WTC11 (cell line): ENCODE data around the gene GUCY1B1. TPM values are rescaled to one million over a fixed set of nuclear protein-coding genes. Genes with fewer than 3 reads are reported as not detected.

Source experiments
- ATAC-seq: fragments of 200-7000 bp; cut with Tn5 transposase; 2 replicates; pipeline ENCODE4 v1.10.0; 2021; ENCODE audit warnings: mild to moderate bottlenecking, moderate library complexity
- CTCF ChIA-PET: fragments of 300-600 bp; sonication (Branson Sonifier 250); formaldehyde crosslinking; loops from one replicate; lab custom pipeline; 2021; ENCODE audit warnings: antibody characterized with exemption; lab: Charles Lee
- POLR2A ChIA-PET: fragments of 350-600 bp; sonication (Branson Sonifier 250); formaldehyde crosslinking; loops from one replicate; lab custom pipeline; 2021; ENCODE audit warnings: antibody characterized with exemption; lab: Charles Lee
- DNase-seq: peaks from one replicate; pipeline ENCODE4 v3.0.0; 2021; ENCODE audit warnings: low spot score
- H3K27ac Mint-ChIP-seq: 2 replicates; pipeline ENCODE4 v1.8.0; 2021; ENCODE audit warnings: mixed read lengths
- H3K27me3 Mint-ChIP-seq: 2 replicates; pipeline ENCODE4 v1.8.0; 2021; ENCODE audit warnings: low read depth, mild to moderate bottlenecking, moderate library complexity, mixed read lengths
- H3K36me3 Mint-ChIP-seq: 2 replicates; pipeline ENCODE4 v1.8.0; 2021; ENCODE audit warnings: mixed read lengths
- H3K4me1 Mint-ChIP-seq: 2 replicates; pipeline ENCODE4 v1.8.0; 2022; ENCODE audit warnings: mixed read lengths
- H3K4me3 Mint-ChIP-seq: 2 replicates; pipeline ENCODE4 v1.8.0; 2021; ENCODE audit warnings: mild to moderate bottlenecking, moderate library complexity, mixed read lengths
- H3K9me3 Mint-ChIP-seq: 2 replicates; pipeline ENCODE4 v1.8.0; 2021; ENCODE audit warnings: mixed read lengths
- CREM ChIP-seq: sonication (generic); formaldehyde crosslinking; IDR thresholded peaks from 2 replicates; pipeline ENCODE4 v1.8.1; 2022; ENCODE audit warnings: mild to moderate bottlenecking, missing genetic modification reagents, moderate library complexity
- EMX1 ChIP-seq: fragments of 250-450 bp; sonication (Bioruptor Pico); IDR thresholded peaks from 2 replicates; pipeline ENCODE4 v1.8.0; 2021; ENCODE audit warnings: mild to moderate bottlenecking
- FOXJ3 ChIP-seq: sonication (generic); formaldehyde crosslinking; IDR thresholded peaks from 2 replicates; pipeline ENCODE4 v1.9.0; 2021; ENCODE audit warnings: missing genetic modification reagents, mild to moderate bottlenecking, borderline replicate concordance
- GRHL2 ChIP-seq: fragments of 250-450 bp; sonication (Bioruptor Pico); IDR thresholded peaks from 2 replicates; pipeline ENCODE4 v1.8.0; 2022; ENCODE audit warnings: mild to moderate bottlenecking, moderate library complexity; ENCODE audit not compliant: insufficient replicate concordance, severe bottlenecking
- IRF2 ChIP-seq: sonication (generic); formaldehyde crosslinking; IDR thresholded peaks from 2 replicates; pipeline ENCODE4 v1.8.0; 2022; ENCODE audit warnings: low read depth, missing genetic modification reagents, borderline replicate concordance
- OVOL2 ChIP-seq: fragments of 250-450 bp; sonication (Bioruptor Pico); IDR thresholded peaks from 2 replicates; pipeline ENCODE4 v1.9.0; 2021; ENCODE audit warnings: mild to moderate bottlenecking, borderline replicate concordance
- ZNF219 ChIP-seq: sonication (generic); formaldehyde crosslinking; IDR thresholded peaks from 2 replicates; pipeline ENCODE4 v1.8.0; 2023; ENCODE audit warnings: missing genetic modification reagents, mild to moderate bottlenecking, borderline replicate concordance
- ZNF416 ChIP-seq: fragments of 250-450 bp; sonication (Bioruptor Pico); IDR thresholded peaks from 2 replicates; pipeline ENCODE4 v1.9.0; 2021; ENCODE audit warnings: mild to moderate bottlenecking, inconsistent platforms
- total RNA-seq: library from RNA; stranded (reverse); gene quantifications from 3 replicates; pipeline ENCODE4 v1.2.3, GENCODE V29; 2021
- TF ChIP-seq, protein P1 (sequence below): sonication (generic); formaldehyde crosslinking; IDR thresholded peaks from 2 replicates; pipeline ENCODE4 v1.8.1; 2022; ENCODE audit warnings: low read depth, missing genetic modification reagents, borderline replicate concordance
- TF ChIP-seq, protein P2 (sequence below): sonication (generic); formaldehyde crosslinking; conservative IDR thresholded peaks from 2 replicates; pipeline ENCODE4 v1.8.1; 2022; ENCODE audit warnings: mild to moderate bottlenecking, missing genetic modification reagents
- TF ChIP-seq, protein P3 (sequence below): fragments of 250-450 bp; sonication (Bioruptor Pico); IDR thresholded peaks from 2 replicates; pipeline ENCODE4 v1.9.0; 2021; ENCODE audit warnings: moderate library complexity, mild to moderate bottlenecking, inconsistent platforms, borderline replicate concordance
- TF ChIP-seq, protein P4 (sequence below): sonication (generic); formaldehyde crosslinking; IDR thresholded peaks from 2 replicates; pipeline ENCODE4 v1.8.0; 2022; ENCODE audit warnings: mild to moderate bottlenecking, missing genetic modification reagents
- TF ChIP-seq, protein P5 (sequence below): fragments of 250-450 bp; sonication (Bioruptor Pico); conservative IDR thresholded peaks from 2 replicates; pipeline ENCODE4 v1.9.0; 2021; ENCODE audit warnings: mild to moderate bottlenecking
- TF ChIP-seq, protein P6 (sequence below): sonication (generic); formaldehyde crosslinking; IDR thresholded peaks from 2 replicates; pipeline ENCODE4 v1.8.1; 2023; ENCODE audit warnings: mild to moderate bottlenecking, moderate library complexity, missing genetic modification reagents
- TF ChIP-seq, protein P7 (sequence below): fragments of 250-450 bp; sonication (Bioruptor Pico); IDR thresholded peaks from 2 replicates; pipeline ENCODE4 v1.9.0; 2021; ENCODE audit warnings: mild to moderate bottlenecking

The GUCY1B1 gene
- total RNA-seq, 1 experiment from 2014 or later = 12.7 TPM

DNA sequence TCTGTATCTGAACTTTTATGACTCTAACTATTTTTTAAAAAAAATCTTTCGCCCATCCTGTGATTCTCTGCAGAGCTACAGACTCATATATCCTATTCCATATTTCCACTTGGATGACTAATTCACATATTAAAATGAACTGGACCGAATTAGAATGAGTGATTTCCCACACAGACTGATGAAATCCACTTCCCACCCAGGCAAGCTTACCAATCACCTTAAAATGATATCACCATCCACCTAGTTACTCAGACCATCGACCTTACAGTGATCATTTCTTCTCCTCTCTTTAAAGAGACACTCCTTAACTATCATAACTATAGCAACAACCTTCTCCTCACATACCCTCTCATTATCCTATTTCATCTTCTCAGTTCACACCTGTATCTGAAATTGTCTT, 34.1 kb upstream of the GUCY1B1 start (continued):
- TF ChIP-seq, protein P1, sequence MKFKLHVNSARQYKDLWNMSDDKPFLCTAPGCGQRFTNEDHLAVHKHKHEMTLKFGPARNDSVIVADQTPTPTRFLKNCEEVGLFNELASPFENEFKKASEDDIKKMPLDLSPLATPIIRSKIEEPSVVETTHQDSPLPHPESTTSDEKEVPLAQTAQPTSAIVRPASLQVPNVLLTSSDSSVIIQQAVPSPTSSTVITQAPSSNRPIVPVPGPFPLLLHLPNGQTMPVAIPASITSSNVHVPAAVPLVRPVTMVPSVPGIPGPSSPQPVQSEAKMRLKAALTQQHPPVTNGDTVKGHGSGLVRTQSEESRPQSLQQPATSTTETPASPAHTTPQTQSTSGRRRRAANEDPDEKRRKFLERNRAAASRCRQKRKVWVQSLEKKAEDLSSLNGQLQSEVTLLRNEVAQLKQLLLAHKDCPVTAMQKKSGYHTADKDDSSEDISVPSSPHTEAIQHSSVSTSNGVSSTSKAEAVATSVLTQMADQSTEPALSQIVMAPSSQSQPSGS = no peak
- TF ChIP-seq, protein P2, sequence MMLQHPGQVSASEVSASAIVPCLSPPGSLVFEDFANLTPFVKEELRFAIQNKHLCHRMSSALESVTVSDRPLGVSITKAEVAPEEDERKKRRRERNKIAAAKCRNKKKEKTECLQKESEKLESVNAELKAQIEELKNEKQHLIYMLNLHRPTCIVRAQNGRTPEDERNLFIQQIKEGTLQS (CRISPR knock-in tag) = no peak

DNA sequence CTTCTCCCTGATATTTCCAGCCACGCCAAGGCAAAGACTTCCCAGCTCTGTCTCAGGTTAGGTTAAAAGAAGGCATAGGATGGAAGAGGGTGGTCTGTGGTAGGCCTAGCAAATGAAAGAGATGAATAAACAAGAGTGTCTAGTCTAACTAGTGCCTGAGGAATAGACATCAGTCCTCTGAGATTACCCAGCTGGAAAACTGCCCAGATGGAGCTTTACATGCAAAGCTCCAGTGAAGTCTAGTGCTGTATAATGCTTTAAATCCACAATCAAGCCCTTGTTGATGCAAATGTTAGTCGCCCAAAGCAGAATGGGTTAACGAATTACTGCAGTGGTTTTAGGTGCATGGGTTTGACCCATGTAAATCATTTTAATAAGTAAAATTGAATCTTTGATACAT, 24.8 kb upstream of the GUCY1B1 start:
- ATAC-seq = no peak
- peaks cover 3% of the 10 kb centered on the region; the same call in 1 of the 2 replicates for H3K4me1 Mint-ChIP-seq
- CTCF ChIA-PET = no interaction called here
- TF ChIP-seq, protein P3, sequence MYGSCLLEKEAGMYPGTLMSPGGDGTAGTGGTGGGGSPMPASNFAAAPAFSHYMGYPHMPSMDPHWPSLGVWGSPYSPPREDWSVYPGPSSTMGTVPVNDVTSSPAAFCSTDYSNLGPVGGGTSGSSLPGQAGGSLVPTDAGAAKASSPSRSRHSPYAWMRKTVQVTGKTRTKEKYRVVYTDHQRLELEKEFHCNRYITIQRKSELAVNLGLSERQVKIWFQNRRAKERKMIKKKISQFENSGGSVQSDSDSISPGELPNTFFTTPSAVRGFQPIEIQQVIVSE (CRISPR knock-in tag) = no peak
- TF ChIP-seq GRHL2 (CRISPR knock-in tag) (no peak), OVOL2 (CRISPR knock-in tag) (no peak), ZNF416 (CRISPR knock-in tag) (no peak), FOXJ3 (CRISPR knock-in tag) (no peak), IRF2 (no peak), ZNF219 (CRISPR knock-in tag) (no peak), EMX1 (CRISPR knock-in tag) (no peak), CREM (CRISPR knock-in tag) (no peak)
- TF ChIP-seq, protein P4, sequence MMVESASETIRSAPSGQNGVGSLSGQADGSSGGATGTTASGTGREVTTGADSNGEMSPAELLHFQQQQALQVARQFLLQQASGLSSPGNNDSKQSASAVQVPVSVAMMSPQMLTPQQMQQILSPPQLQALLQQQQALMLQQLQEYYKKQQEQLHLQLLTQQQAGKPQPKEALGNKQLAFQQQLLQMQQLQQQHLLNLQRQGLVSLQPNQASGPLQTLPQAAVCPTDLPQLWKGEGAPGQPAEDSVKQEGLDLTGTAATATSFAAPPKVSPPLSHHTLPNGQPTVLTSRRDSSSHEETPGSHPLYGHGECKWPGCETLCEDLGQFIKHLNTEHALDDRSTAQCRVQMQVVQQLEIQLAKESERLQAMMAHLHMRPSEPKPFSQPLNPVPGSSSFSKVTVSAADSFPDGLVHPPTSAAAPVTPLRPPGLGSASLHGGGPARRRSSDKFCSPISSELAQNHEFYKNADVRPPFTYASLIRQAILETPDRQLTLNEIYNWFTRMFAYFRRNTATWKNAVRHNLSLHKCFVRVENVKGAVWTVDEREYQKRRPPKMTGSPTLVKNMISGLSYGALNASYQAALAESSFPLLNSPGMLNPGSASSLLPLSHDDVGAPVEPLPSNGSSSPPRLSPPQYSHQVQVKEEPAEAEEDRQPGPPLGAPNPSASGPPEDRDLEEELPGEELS = no peak
- TF ChIP-seq, protein P5, sequence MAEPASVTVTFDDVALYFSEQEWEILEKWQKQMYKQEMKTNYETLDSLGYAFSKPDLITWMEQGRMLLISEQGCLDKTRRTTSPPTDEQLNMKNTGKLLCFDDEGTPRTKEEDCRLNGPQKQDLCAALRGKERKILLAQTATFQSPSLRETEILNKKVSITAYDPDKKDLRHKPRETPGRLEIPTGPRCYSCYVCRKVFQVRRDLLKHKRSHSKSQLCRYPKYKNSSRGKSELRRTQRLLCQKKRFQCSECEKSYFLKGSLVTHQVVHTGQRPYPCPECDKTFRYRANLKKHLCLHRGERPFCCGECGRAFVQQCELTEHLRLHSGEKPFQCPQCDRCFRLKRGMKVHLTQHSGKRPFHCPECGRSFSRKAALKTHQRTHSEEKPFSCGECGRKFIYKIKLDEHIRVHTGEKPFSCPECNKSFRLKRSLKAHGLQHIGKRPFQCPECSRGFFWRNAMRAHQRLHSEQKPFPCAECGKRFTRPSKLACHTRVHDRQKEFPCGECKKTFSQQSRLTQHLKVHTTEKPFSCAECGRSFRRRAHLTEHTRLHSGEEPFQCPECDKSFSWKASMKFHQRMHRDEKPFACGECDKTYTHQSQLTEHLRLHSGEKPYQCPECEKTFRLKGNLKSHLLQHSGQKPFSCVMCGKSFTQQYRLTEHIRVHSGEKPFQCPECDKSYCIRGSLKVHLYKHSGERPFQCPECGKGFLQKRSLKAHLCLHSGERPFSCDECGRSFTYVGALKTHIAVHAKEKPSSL (CRISPR knock-in tag) = no peak
- TF ChIP-seq, protein P6, sequence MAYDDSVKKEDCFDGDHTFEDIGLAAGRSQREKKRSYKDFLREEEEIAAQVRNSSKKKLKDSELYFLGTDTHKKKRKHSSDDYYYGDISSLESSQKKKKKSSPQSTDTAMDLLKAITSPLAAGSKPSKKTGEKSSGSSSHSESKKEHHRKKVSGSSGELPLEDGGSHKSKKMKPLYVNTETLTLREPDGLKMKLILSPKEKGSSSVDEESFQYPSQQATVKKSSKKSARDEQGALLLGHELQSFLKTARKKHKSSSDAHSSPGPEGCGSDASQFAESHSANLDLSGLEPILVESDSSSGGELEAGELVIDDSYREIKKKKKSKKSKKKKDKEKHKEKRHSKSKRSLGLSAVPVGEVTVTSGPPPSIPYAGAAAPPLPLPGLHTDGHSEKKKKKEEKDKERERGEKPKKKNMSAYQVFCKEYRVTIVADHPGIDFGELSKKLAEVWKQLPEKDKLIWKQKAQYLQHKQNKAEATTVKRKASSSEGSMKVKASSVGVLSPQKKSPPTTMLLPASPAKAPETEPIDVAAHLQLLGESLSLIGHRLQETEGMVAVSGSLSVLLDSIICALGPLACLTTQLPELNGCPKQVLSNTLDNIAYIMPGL = no peak
- TF ChIP-seq, protein P7, sequence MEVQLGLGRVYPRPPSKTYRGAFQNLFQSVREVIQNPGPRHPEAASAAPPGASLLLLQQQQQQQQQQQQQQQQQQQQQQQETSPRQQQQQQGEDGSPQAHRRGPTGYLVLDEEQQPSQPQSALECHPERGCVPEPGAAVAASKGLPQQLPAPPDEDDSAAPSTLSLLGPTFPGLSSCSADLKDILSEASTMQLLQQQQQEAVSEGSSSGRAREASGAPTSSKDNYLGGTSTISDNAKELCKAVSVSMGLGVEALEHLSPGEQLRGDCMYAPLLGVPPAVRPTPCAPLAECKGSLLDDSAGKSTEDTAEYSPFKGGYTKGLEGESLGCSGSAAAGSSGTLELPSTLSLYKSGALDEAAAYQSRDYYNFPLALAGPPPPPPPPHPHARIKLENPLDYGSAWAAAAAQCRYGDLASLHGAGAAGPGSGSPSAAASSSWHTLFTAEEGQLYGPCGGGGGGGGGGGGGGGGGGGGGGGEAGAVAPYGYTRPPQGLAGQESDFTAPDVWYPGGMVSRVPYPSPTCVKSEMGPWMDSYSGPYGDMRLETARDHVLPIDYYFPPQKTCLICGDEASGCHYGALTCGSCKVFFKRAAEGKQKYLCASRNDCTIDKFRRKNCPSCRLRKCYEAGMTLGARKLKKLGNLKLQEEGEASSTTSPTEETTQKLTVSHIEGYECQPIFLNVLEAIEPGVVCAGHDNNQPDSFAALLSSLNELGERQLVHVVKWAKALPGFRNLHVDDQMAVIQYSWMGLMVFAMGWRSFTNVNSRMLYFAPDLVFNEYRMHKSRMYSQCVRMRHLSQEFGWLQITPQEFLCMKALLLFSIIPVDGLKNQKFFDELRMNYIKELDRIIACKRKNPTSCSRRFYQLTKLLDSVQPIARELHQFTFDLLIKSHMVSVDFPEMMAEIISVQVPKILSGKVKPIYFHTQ (CRISPR knock-in tag) = no peak
- no peaks in the 10 kb centered on the region for H3K27me3 Mint-ChIP-seq
- no peak overlapping the region for H3K27ac Mint-ChIP-seq
- H3K9me3 Mint-ChIP-seq = peaks cover 4% of the 10 kb centered on the region; the same call in 1 of the 2 replicates
- H3K36me3 Mint-ChIP-seq = no peaks in the 10 kb centered on the region
- POLR2A ChIA-PET = no interaction called here
- no peak for DNase-seq
- no peak overlapping the region for H3K4me3 Mint-ChIP-seq
